Mesenchymal stem cell (in vitro differentiated cells and primary cell): ENCODE measurements around the gene REV3L.

ENCODE experiments used
- DNase-seq: peaks from one replicate; pipeline ENCODE4 v3.0.0-alpha.2; 2013
- H2AFZ ChIP-seq: one replicate; pipeline ENCODE4 v1.6.1; 2013; ENCODE audit warnings: low read depth, mild to moderate bottlenecking, control low read depth, inconsistent platforms, low read length, moderate library complexity
- H2AK5ac ChIP-seq: 2 replicates; pipeline ENCODE4 v1.6.1; 2013; ENCODE audit warnings: low read length, moderate library complexity, mild to moderate bottlenecking, inconsistent platforms; ENCODE audit not compliant: severe bottlenecking
- H2BK120ac ChIP-seq: one replicate; pipeline ENCODE4 v1.6.1; 2013; ENCODE audit warnings: low read depth, mild to moderate bottlenecking, inconsistent platforms, low read length, moderate library complexity
- H2BK12ac ChIP-seq, 2 experiments: one replicate each; pipeline ENCODE4 v1.6.1; 2013; ENCODE audit warnings: inconsistent platforms in 2 of 2, low read length in 2 of 2, mild to moderate bottlenecking in 2 of 2, moderate library complexity in 2 of 2, control low read depth in 1 of 2
- H2BK15ac ChIP-seq: one replicate; pipeline ENCODE4 v1.6.1; 2013; ENCODE audit warnings: mild to moderate bottlenecking, low read depth, inconsistent platforms; ENCODE audit not compliant: poor library complexity, severe bottlenecking
- H2BK5ac ChIP-seq: 2 replicates; pipeline ENCODE4 v1.6.1; 2013; ENCODE audit warnings: low read depth, mild to moderate bottlenecking, low read length, control low read depth, inconsistent platforms; ENCODE audit not compliant: poor library complexity, severe bottlenecking
- H3K14ac ChIP-seq, 2 experiments: one replicate each; pipeline ENCODE4 v1.6.1; 2013; ENCODE audit warnings: inconsistent platforms in 2 of 2, low read length in 2 of 2, control low read depth in 1 of 2, mild to moderate bottlenecking in 1 of 2, moderate library complexity in 1 of 2
- H3K18ac ChIP-seq, 2 experiments: one replicate each; pipeline ENCODE4 v1.6.1; 2013; ENCODE audit warnings: inconsistent platforms in 2 of 2, low read length in 2 of 2, control low read depth in 1 of 2, low read depth in 1 of 2, mild to moderate bottlenecking in 1 of 2
- H3K23ac ChIP-seq, 2 experiments: one replicate each; pipeline ENCODE4 v1.6.1; 2013; ENCODE audit warnings: inconsistent platforms in 2 of 2, low read length in 2 of 2, mild to moderate bottlenecking in 2 of 2, moderate library complexity in 2 of 2, control low read depth in 1 of 2
- H3K27ac ChIP-seq: 2 replicates; pipeline ENCODE4 v1.5.1; 2013; ENCODE audit warnings: mild to moderate bottlenecking, moderate library complexity, low read length, control low read depth, inconsistent platforms; ENCODE audit not compliant: poor library complexity, severe bottlenecking
- H3K27me3 ChIP-seq, 2 experiments: 2 replicates each; pipeline versions ENCODE4 v1.6.1 to v1.7.0; 2013; ENCODE audit warnings: low read length in 2 of 2, mild to moderate bottlenecking in 2 of 2, moderate library complexity in 2 of 2, control low read depth in 1 of 2, inconsistent platforms in 1 of 2; ENCODE audit not compliant: control insufficient read depth in 1 of 2, insufficient read depth in 1 of 2
- H3K36me3 ChIP-seq, 2 experiments: 2 replicates each; pipeline versions ENCODE4 v1.6.1 to v1.7.0; 2013; ENCODE audit warnings: low read length in 2 of 2, control low read depth in 1 of 2, inconsistent platforms in 1 of 2, low read depth in 1 of 2, mild to moderate bottlenecking in 1 of 2; ENCODE audit not compliant: insufficient read depth in 2 of 2, control insufficient read depth in 1 of 2
- H3K4ac ChIP-seq, 2 experiments: one replicate each; pipeline ENCODE4 v1.6.1; 2013; ENCODE audit warnings: inconsistent platforms in 2 of 2, low read length in 2 of 2, mild to moderate bottlenecking in 2 of 2, moderate library complexity in 2 of 2, control low read depth in 1 of 2, low read depth in 1 of 2
- H3K4me1 ChIP-seq: 2 replicates; pipeline ENCODE4 v1.6.1; 2013; ENCODE audit warnings: low read depth, low read length, control low read depth; ENCODE audit not compliant: control insufficient read depth, insufficient read depth
- H3K4me2 ChIP-seq: 2 replicates; pipeline ENCODE4 v1.6.1; 2013; ENCODE audit warnings: low read length, mild to moderate bottlenecking, inconsistent platforms; ENCODE audit not compliant: poor library complexity, severe bottlenecking
- H3K4me3 ChIP-seq, 2 experiments: 2 replicates each; pipeline versions ENCODE4 v1.5.1 to v1.7.0; 2013; ENCODE audit warnings: low read length in 2 of 2, mild to moderate bottlenecking in 2 of 2, control low read depth in 1 of 2, low read depth in 1 of 2; ENCODE audit not compliant: insufficient read depth in 1 of 2
- H3K79me1 ChIP-seq: replicated peaks from 2 replicates; pipeline ENCODE4 v1.6.1; 2013; ENCODE audit warnings: mild to moderate bottlenecking, control low read depth, low read length, inconsistent platforms; ENCODE audit not compliant: poor library complexity, severe bottlenecking
- H3K9ac ChIP-seq: 2 replicates; pipeline ENCODE4 v1.7.0; 2013; ENCODE audit warnings: mild to moderate bottlenecking, low read length, moderate library complexity
- H3K9me3 ChIP-seq: 2 replicates; pipeline ENCODE4 v1.7.0; 2013; ENCODE audit warnings: mild to moderate bottlenecking, low read length; ENCODE audit not compliant: control insufficient read depth
- H4K8ac ChIP-seq: one replicate; pipeline ENCODE4 v1.6.1; 2013; ENCODE audit warnings: inconsistent platforms, mild to moderate bottlenecking, low read length, moderate library complexity
- H4K91ac ChIP-seq: one replicate; pipeline ENCODE4 v1.6.1; 2013; ENCODE audit warnings: mild to moderate bottlenecking, low read length, inconsistent platforms
- WGBS: methylation state at CpG from one replicate; pipeline ENCODE4 v1.1.7; 2013; ENCODE audit warnings: mixed read lengths; 5-methylcytosine and 5-hydroxymethylcytosine counted together

REV3L gene

DNA sequence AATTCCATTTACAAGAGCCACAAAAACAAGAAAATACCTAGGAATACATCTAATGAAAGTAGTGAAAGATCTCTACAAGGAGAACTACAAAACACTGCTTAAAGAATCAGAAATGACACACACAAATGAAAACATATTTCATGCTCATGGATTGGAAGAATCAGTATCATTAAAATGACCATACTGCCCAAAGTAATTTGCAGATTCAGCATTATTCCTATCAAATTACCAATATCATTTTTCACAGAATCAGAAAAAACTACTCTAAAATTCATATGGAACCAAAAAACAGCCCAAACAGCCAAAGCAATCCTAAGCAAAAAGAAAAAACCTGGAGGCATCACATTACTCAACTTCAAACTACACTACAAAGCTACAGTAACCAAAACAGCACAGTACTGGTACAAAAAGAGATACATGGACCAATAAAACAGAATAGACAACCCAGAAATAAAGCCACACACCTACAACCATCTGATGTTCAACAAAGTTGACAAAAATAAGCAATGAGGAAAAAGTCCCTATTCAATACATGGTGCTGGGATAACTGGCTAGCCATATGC is 24.3 kb downstream of the REV3L start:
- H3K14ac ChIP-seq, result no peak overlapping the region
- DNase-seq, result no peak
- H4K8ac ChIP-seq, result no peak overlapping the region

DNA sequence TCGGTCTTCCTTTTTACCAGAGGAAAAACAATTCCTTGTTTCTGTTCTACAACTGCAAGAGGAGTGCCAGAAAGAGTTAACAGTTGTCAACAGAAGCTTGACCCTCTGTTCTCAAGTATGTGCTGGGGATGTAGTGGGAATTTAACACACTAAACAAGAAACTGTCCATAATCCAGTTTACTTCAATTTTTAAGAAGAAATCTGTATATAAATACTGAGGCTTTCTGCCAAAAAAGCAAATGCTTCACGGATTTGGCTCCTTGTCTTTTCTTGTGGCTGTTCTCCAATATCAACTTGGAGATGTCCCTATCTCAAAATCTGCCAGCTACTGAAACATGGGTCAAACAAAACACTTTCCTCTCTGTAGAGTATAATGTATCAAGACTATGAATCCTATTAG is 26.8 kb downstream of the REV3L start:
- Histone ChIP-seq H2BK120ac (no peak overlapping the region), H3K4me1 (no peaks in the 10 kb centered on the region), H3K14ac (no peak overlapping the region), H3K79me1 (peaks cover 17% of the 10 kb centered on the region), H3K9ac (peak overlapping the region; percentile 18), H3K18ac (no peak overlapping the region), H3K27ac (no peak overlapping the region), H3K4me3 (no peak overlapping the region), H3K36me3 (peaks cover 0 to 78% of the 10 kb centered on the region in 2 experiments), H4K91ac (no peak overlapping the region), H2AK5ac (no peak overlapping the region), H2BK12ac (no peak overlapping the region), H2BK15ac (no peak overlapping the region), H2AFZ (no peak overlapping the region), H3K4me2 (no peak overlapping the region), H3K4ac (no peak overlapping the region), H2BK5ac (no peak overlapping the region), H3K9me3 (peaks cover 23% of the 10 kb centered on the region), H3K23ac (no peak overlapping the region), H3K27me3 (no peaks in the 10 kb centered on the region), H4K8ac (no peak overlapping the region)
- DNase-seq, result no peak
- 100% methylated on average over 1 of the region's 2 CpGs for WGBS

More for the DNA sequence above, 24.3 kb downstream of the REV3L start:
- H2AFZ ChIP-seq, result no peak overlapping the region
- no peak overlapping the region for H3K23ac ChIP-seq
- H2BK5ac ChIP-seq, result no peak overlapping the region
- no peak overlapping the region for H2BK15ac ChIP-seq
- no peak overlapping the region for H3K18ac ChIP-seq
- H3K36me3 ChIP-seq, result peaks cover 0 to 88% of the 10 kb centered on the region in 2 experiments
- no peaks in the 10 kb centered on the region for H3K4me1 ChIP-seq
- H2AK5ac ChIP-seq, result no peak overlapping the region
- H3K4me2 ChIP-seq, result no peak overlapping the region
- H3K9ac ChIP-seq, result no peak overlapping the region
- no peak overlapping the region for H3K27ac ChIP-seq
- peaks cover 23% of the 10 kb centered on the region for H3K9me3 ChIP-seq
- H3K4ac ChIP-seq, result no peak overlapping the region
- no peak overlapping the region for H3K4me3 ChIP-seq
- H3K27me3 ChIP-seq, result no peaks in the 10 kb centered on the region
- no peak overlapping the region for H4K91ac ChIP-seq
- H2BK12ac ChIP-seq, result no peak overlapping the region
- peaks cover 20% of the 10 kb centered on the region for H3K79me1 ChIP-seq
- no peak overlapping the region for H2BK120ac ChIP-seq

GRCh38 chr6:111450636-111451035 is 32.4 kb downstream of the REV3L start:
- Histone ChIP-seq H3K14ac (no peak overlapping the region), H4K91ac (no peak overlapping the region), H3K4ac (no peak overlapping the region), H2AFZ (no peak overlapping the region), H3K36me3 (peaks cover 0 to 60% of the 10 kb centered on the region in 2 experiments), H2BK12ac (no peak overlapping the region), H3K27me3 (no peaks in the 10 kb centered on the region), H2BK5ac (no peak overlapping the region), H3K9ac (no peak overlapping the region), H3K23ac (no peak overlapping the region), H2BK15ac (no peak overlapping the region), H2BK120ac (no peak overlapping the region), H3K4me2 (no peak overlapping the region), H3K4me1 (no peaks in the 10 kb centered on the region), H3K18ac (no peak overlapping the region), H3K9me3 (no peaks in the 10 kb centered on the region), H3K79me1 (peaks cover 14% of the 10 kb centered on the region), H3K4me3 (no peak overlapping the region), H4K8ac (no peak overlapping the region), H3K27ac (no peak overlapping the region), H2AK5ac (no peak overlapping the region)
- WGBS, result 100% methylated on average over 2 of the region's 2 CpGs
- no peak for DNase-seq

GRCh38 chr6:111450087-111450486 is 32.9 kb downstream of the REV3L start:
- H3K79me1 ChIP-seq, result peaks cover 12% of the 10 kb centered on the region
- no peaks in the 10 kb centered on the region for H3K27me3 ChIP-seq
- no peak for DNase-seq
- WGBS, result 96% methylated on average over 6 of the region's 7 CpGs
- H2AK5ac ChIP-seq, result no peak overlapping the region
- no peak overlapping the region for H3K4ac ChIP-seq
- no peaks in the 10 kb centered on the region for H3K4me1 ChIP-seq
- no peak overlapping the region for H3K9ac ChIP-seq
- H2BK120ac ChIP-seq, result no peak overlapping the region
- no peak overlapping the region for H3K14ac ChIP-seq
- H2AFZ ChIP-seq, result no peak overlapping the region
- H4K91ac ChIP-seq, result no peak overlapping the region
- peaks cover 0 to 57% of the 10 kb centered on the region in 2 experiments for H3K36me3 ChIP-seq
- H4K8ac ChIP-seq, result no peak overlapping the region
- no peak overlapping the region for H3K27ac ChIP-seq
- H3K18ac ChIP-seq, result no peak overlapping the region
- H3K23ac ChIP-seq, result no peak overlapping the region
- no peak overlapping the region for H2BK15ac ChIP-seq
- no peak overlapping the region for H2BK5ac ChIP-seq
- H3K4me2 ChIP-seq, result no peak overlapping the region
- no peaks in the 10 kb centered on the region for H3K9me3 ChIP-seq
- no peak overlapping the region for H2BK12ac ChIP-seq
- no peak overlapping the region for H3K4me3 ChIP-seq
